Smooth muscle cell (in vitro differentiated cells): Measurements from ENCODE around the gene SDHA. TPM values are rescaled to one million over a fixed set of nuclear protein-coding genes. Genes with fewer than 3 reads are reported as not detected.

Experiments
- DNase-seq: peaks from one replicate; lab custom pipeline; 2025; ENCODE audit not compliant: unreplicated experiment; lab: John Stamatoyannopoulos, UW
- H2AFZ ChIP-seq: fragments of 200-600 bp; sonication (generic); 2 replicates; pipeline ENCODE4 v1.6.0; 2016; ENCODE audit warnings: antibody characterized with exemption, low read depth, mild to moderate bottlenecking
- H3F3A ChIP-seq: fragments of 200-600 bp; sonication (generic); 2 replicates; pipeline ENCODE4 v1.6.0; 2017; ENCODE audit warnings: antibody characterized with exemption, low read depth
- H3K27ac ChIP-seq: fragments of 200-600 bp; sonication (generic); 2 replicates; pipeline ENCODE4 v1.5.1; 2016; ENCODE audit warnings: low read depth, mild to moderate bottlenecking
- H3K27me3 ChIP-seq: fragments of 200-600 bp; sonication (generic); 2 replicates; pipeline ENCODE4 v1.6.1; 2016; ENCODE audit warnings: low read depth, mild to moderate bottlenecking
- H3K36me3 ChIP-seq: fragments of 200-600 bp; sonication (generic); 2 replicates; pipeline ENCODE4 v1.5.1; 2016; ENCODE audit warnings: low read depth
- H3K4me1 ChIP-seq: fragments of 200-600 bp; sonication (generic); 2 replicates; pipeline ENCODE4 v1.5.1; 2016; ENCODE audit warnings: low read depth
- H3K4me2 ChIP-seq: fragments of 200-600 bp; sonication (generic); 2 replicates; pipeline ENCODE4 v1.6.0; 2016; ENCODE audit warnings: mild to moderate bottlenecking
- H3K4me3 ChIP-seq: fragments of 200-600 bp; sonication (generic); 2 replicates; pipeline ENCODE4 v1.5.1; 2016; ENCODE audit warnings: mild to moderate bottlenecking
- H3K79me2 ChIP-seq: fragments of 200-600 bp; sonication (generic); 2 replicates; pipeline ENCODE4 v1.6.0; 2016; ENCODE audit warnings: low read depth, mild to moderate bottlenecking
- H3K9ac ChIP-seq: fragments of 200-600 bp; sonication (generic); 2 replicates; pipeline ENCODE4 v1.6.0; 2016; ENCODE audit warnings: low read depth
- H3K9me3 ChIP-seq: fragments of 200-600 bp; sonication (generic); replicated peaks from 2 replicates; pipeline ENCODE4 v1.5.1; 2016; ENCODE audit warnings: low read depth
- H4K20me1 ChIP-seq: fragments of 200-600 bp; sonication (generic); 2 replicates; pipeline ENCODE4 v1.6.0; 2016; ENCODE audit warnings: low read depth
- WGBS: methylation state at CpG from one replicate; pipeline ENCODE4 v1.1.7; 2016; ENCODE audit warnings: low lambda C conversion rate; 5-methylcytosine and 5-hydroxymethylcytosine counted together
- polyA plus RNA-seq: library from polyadenylated mRNA; unstranded; fragments of >200 nt; fragmentation: Nextera tagmentation; extraction: Ambion mirVana; gene quantifications from 2 replicates; pipeline ENCODE4 v1.2.1, GENCODE V29; 2016
- total RNA-seq: library from RNA; depleted of rRNA; stranded (reverse); fragments of >200 nt; gene quantifications from 2 replicates; pipeline ENCODE4 v1.2.3, GENCODE V29; 2014
- TF ChIP-seq, protein P1 (sequence below): fragments of 200-600 bp; sonication (generic); IDR thresholded peaks from 2 replicates; pipeline ENCODE4 v1.5.1; 2017; ENCODE audit warnings: borderline replicate concordance, mild to moderate bottlenecking, antibody characterized with exemption; ENCODE audit not compliant: insufficient read depth, poor library complexity, severe bottlenecking

SDHA gene
- total and polyA plus RNA-seq, 2 experiments from 2014 or later: 59.7 to 130 TPM

GRCh38 chr5:199950-200645 lies 18.0 kb upstream of the SDHA start:
- H3K9me3 ChIP-seq: no peaks in the 10 kb centered on the region
- TF ChIP-seq, protein P1, sequence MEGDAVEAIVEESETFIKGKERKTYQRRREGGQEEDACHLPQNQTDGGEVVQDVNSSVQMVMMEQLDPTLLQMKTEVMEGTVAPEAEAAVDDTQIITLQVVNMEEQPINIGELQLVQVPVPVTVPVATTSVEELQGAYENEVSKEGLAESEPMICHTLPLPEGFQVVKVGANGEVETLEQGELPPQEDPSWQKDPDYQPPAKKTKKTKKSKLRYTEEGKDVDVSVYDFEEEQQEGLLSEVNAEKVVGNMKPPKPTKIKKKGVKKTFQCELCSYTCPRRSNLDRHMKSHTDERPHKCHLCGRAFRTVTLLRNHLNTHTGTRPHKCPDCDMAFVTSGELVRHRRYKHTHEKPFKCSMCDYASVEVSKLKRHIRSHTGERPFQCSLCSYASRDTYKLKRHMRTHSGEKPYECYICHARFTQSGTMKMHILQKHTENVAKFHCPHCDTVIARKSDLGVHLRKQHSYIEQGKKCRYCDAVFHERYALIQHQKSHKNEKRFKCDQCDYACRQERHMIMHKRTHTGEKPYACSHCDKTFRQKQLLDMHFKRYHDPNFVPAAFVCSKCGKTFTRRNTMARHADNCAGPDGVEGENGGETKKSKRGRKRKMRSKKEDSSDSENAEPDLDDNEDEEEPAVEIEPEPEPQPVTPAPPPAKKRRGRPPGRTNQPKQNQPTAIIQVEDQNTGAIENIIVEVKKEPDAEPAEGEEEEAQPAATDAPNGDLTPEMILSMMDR: no peak
- peaks cover 45% of the 10 kb centered on the region for H4K20me1 ChIP-seq
- H3K4me1 ChIP-seq: no peaks in the 10 kb centered on the region
- H3K27ac ChIP-seq: no peak overlapping the region
- no peak overlapping the region for H3K4me3 ChIP-seq
- no peak overlapping the region for H3K9ac ChIP-seq
- DNase-seq: no peak
- 93% methylated on average over 23 of the region's 23 CpGs for WGBS
- no peaks in the 10 kb centered on the region for H3F3A ChIP-seq
- H3K4me2 ChIP-seq: no peak overlapping the region
- H3K36me3 ChIP-seq: no peaks in the 10 kb centered on the region
- H3K79me2 ChIP-seq: no peaks in the 10 kb centered on the region
- H3K27me3 ChIP-seq: no peaks in the 10 kb centered on the region
- no peak overlapping the region for H2AFZ ChIP-seq

DNA sequence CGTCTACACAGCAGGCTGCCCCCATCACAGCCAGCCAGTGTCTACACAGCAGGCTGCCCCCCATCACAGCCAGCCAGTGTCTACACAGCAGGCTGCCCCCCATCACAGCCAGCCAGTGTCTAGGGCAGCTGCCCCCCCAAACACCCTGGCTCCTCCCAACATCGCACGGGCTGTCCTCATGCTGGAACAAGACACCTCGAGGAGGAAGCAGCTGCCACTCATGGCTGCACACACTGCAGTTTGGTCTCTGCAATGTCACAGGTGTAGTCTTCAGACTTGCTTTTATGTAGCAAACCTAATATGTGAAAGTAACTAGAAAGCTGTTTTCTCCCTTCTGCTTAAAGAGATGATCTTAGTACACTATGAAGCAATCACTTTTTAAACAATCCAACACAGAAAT lies 17.1 kb upstream of the SDHA start:
- H3K4me3 ChIP-seq: no peak overlapping the region
- no peaks in the 10 kb centered on the region for H3F3A ChIP-seq
- no peak overlapping the region for H3K9ac ChIP-seq
- no peak overlapping the region for H3K27ac ChIP-seq
- no peaks in the 10 kb centered on the region for H3K9me3 ChIP-seq
- H4K20me1 ChIP-seq: peaks cover 49% of the 10 kb centered on the region
- no peaks in the 10 kb centered on the region for H3K27me3 ChIP-seq
- WGBS: 91% methylated on average over 4 of the region's 4 CpGs
- no peak overlapping the region for H3K4me2 ChIP-seq
- H3K79me2 ChIP-seq: no peaks in the 10 kb centered on the region
- DNase-seq: no peak
- H2AFZ ChIP-seq: no peak overlapping the region
- H3K4me1 ChIP-seq: no peaks in the 10 kb centered on the region
- TF ChIP-seq, protein P1: no peak
- H3K36me3 ChIP-seq: no peaks in the 10 kb centered on the region

DNA sequence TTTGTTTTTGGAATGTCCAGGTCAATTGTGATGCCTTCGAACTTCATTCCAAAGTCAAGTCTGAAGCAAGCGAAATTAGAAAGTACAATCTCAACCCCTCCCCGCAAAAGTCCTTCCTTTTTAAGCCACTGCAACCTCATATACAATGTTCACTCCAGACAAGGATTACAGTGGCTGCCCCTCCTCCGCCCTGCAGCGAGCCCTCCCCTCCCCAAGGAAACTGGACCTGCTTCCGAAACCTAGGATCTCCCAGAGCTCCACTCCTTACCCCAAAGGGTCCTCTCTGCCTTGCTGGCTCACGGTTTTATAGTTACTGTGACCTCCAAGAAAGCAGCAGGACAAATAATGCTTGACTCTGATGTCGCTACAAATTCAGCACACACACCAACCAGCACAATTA lies 16.4 kb upstream of the SDHA start:
- H3K79me2 ChIP-seq: peaks cover 3% of the 10 kb centered on the region
- no peaks in the 10 kb centered on the region for H3K9me3 ChIP-seq
- peaks cover 56% of the 10 kb centered on the region for H4K20me1 ChIP-seq
- WGBS: 93% methylated on average over 8 of the region's 8 CpGs
- no peak for DNase-seq
- no peaks in the 10 kb centered on the region for H3F3A ChIP-seq
- TF ChIP-seq, protein P1: no peak
- H2AFZ ChIP-seq: no peak overlapping the region
- H3K4me3 ChIP-seq: no peak overlapping the region
- no peak overlapping the region for H3K4me2 ChIP-seq
- H3K4me1 ChIP-seq: no peaks in the 10 kb centered on the region
- H3K27ac ChIP-seq: no peak overlapping the region
- no peaks in the 10 kb centered on the region for H3K36me3 ChIP-seq
- H3K9ac ChIP-seq: no peak overlapping the region
- no peaks in the 10 kb centered on the region for H3K27me3 ChIP-seq
